CD4-positive, alpha-beta T cell treated with Interleukin-4 for 1 hour (primary cell): ENCODE measurements around the gene ABCF3.

Experiments
- DNase-seq, 2 donors: peaks; one replicate each; pipeline ENCODE4 v3.0.0-alpha.2; 2020 to 2022

Gene ABCF3

DNA sequence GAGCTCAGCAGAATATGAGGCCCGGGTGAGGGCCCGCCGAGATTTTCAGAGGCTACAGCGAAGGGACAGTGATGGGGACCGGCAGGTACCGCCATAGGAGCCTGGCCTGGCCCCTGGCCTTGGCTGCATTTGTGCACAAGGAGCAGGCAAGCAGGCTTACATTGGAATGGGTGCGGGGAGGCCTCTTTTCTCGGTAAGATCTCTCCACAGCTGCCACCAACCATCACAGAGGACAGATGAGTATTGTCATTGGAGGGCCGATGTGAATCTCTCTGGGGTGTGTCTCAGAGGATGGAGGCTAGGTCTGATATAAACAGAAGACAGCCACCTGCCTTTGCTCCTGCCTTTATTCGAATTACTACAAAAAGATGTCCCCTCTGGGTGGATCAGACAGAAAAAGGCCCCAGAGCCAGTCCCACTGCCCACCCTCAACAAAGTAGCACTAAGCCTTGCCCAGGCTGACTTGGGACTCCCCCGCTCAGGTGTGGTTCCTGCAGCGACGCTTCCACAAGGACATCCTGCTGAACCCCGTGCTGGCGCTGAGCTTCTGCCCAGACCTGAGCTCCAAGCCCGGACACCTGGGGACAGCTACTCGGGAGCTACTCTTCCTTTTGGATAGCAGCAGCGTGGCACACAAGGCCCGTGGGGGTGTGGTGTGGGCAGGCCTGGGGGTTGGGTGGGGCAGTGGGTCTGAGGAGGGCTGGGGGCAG, 48.8 kb downstream of the ABCF3 start:
- no peak for DNase-seq

GRCh38 chr3:184235381-184236032, 49.5 kb downstream of the ABCF3 start:
- no peak for DNase-seq

DNA sequence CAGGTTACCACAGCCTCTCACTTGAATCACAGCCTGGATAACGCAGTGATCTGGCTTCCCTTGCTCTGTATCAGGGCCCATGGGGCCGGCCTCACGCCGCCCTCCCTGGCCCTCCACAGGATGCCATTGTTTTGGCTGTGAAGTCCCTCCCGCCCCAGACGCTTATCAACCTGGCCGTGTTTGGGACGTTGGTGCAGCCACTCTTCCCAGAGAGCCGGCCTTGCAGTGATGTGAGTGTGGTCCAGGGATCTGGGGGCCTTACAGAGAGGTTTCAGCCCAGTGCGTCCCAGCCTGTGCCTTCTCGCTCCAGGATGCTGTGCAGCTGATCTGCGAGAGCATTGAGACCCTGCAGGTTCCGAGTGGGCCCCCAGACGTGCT, 50.0 kb downstream of the ABCF3 start:
- DNase-seq = no peak

GRCh38 chr3:184236636-184237035, 50.6 kb downstream of the ABCF3 start:
- DNase-seq = no peak

- no peak for DNase-seq
These were observed 51.2 kb downstream of the ABCF3 start for GRCh38 chr3:184237211-184237610.

DNA sequence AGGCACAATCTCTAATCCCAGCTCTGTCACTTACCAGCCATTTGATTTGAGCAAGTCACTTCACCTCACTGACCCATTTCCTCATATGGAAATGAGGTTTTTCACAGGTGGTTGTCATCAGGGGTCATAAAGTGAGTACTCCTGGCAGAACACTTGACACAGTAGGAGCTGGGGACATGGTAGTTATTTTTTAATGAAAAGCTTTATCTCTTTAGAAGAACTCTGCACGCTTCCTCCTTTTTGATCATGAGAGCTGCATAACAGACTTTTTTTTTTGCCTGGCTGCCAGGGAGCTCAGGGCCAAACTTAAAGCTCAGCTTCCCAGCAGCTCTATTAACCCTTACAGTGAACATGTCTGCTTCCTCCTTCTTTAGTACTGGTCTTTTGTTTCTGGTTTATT, 51.8 kb downstream of the ABCF3 start:
- DNase-seq = no peak

- no peak for DNase-seq
These were observed 52.3 kb downstream of the ABCF3 start for GRCh38 chr3:184238246-184238818.

- DNase-seq = no peak
These were observed 53.2 kb downstream of the ABCF3 start for GRCh38 chr3:184239221-184239620.

- DNase-seq = no peak
These were observed 53.7 kb downstream of the ABCF3 start for GRCh38 chr3:184239708-184240107.

DNA sequence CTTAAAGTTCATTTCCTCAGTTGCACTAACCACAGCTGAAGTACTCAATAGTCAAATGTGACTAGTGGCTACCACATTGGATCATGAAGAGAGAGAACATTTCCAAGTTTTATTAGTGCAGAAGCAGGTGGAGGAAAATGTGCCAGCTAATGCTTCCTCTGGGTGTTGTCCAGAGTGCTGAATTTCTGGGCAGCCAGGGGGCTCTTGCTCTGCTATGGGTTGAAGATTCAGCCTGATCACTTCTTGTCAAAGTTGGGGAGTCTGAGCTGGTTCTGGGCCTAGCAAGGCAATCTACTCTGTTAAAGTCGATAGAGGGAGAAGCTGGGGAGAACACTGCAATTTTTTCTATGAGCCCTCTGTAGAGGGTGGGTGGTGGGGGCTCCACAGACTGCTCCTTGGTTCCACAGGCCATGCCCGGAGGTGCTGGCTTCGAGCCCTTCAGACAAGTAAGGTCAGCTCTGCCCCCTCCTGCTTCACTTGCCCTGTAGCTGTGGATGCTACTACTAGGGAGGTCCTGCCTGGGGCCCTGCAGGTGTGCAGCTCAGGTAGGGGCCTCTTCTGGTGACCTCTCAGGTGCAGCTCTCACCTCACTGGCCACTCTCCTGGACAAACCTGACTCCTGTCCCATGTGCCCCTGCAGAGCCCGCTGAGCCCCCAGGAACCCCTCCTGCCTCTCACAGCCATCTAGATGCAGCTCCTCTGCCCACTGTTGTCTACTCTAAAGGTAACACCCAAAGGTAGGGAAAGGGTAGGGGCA, 54.6 kb downstream of the ABCF3 start:
- no peak for DNase-seq

DNA sequence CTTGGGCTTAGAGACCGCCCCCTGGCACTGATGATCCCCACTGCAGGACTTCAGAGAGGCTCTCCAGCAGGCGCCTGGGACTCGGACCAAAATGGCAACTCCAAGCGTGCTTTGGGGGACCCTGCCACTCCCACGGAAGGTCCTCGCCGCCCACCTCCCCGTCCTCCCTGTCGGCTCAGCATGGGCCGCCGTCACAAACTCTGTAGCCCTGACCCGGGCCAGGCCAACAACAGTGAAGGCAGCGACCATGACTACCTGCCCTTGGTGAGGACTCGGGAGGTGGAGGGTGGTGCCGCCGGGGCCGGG, 55.1 kb downstream of the ABCF3 start:
- DNase-seq = no peak

DNA sequence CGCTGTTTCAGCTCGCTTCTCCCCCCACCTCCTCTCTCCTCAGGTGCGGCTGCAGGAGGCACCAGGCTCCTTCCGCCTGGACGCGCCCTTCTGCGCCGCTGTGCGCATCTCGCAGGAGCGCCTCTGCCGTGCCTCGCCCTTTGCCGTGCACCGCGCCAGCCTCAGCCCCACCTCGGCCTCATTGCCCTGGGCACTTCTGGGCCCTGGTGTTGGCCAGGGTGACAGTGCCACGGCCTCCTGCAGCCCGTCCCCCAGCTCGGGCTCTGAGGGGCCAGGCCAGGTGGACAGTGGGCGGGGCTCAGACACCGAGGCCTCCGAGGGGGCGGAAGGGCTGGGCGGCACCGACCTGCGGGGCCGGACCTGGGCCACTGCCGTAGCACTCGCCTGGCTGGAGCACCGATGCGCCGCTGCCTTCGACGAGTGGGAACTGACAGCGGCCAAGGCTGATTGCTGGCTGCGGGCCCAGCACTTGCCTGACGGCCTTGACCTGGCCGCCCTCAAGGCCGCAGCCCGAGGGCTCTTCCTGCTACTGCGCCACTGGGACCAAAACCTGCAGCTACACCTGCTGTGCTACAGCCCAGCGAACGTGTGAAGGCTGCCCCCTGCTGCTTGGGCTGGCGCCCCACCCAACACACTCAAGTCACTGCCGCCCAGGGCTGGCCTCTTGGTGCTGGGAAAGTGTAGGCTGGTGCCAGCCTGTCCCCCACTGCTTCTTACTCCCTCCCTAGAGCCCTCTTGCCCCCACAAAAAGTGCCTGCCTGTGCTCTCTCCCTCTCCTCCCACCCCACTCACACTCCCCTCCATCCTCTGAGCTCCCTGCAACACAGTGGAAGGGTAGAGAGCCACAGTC, 55.7 kb downstream of the ABCF3 start:
- no peak for DNase-seq

DNA sequence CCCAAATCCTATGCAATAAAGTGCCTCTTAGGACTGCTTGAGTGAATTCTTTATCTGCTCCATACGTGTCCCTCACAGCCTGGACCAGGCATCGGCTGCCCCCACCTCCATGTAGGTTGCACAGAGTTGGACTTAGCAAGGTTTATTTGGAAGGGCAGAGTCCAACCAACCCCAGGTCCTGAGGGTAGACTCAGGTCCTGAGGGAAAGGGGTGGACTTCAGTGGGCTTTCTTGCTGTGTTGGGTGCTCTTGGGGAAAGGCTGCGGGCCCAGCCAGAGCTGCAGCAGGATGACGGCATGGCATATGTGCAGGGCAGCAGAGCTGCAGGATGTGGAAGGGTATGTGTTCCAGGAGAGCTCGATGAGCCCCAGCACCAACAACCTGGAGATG, 56.3 kb downstream of the ABCF3 start:
- DNase-seq = no peak
